Stimulated activated naive CD4-positive, alpha-beta T cell (primary cell): ENCODE results near the gene INSC.
A peak's percentile ranks its signal among the peaks of the same experiment; 100 is the strongest.

ENCODE experiments used
- DNase-seq, 6 experiments: peaks; one replicate each; lab custom pipeline; 2025; lab: John Stamatoyannopoulos, UW

Gene INSC

DNA sequence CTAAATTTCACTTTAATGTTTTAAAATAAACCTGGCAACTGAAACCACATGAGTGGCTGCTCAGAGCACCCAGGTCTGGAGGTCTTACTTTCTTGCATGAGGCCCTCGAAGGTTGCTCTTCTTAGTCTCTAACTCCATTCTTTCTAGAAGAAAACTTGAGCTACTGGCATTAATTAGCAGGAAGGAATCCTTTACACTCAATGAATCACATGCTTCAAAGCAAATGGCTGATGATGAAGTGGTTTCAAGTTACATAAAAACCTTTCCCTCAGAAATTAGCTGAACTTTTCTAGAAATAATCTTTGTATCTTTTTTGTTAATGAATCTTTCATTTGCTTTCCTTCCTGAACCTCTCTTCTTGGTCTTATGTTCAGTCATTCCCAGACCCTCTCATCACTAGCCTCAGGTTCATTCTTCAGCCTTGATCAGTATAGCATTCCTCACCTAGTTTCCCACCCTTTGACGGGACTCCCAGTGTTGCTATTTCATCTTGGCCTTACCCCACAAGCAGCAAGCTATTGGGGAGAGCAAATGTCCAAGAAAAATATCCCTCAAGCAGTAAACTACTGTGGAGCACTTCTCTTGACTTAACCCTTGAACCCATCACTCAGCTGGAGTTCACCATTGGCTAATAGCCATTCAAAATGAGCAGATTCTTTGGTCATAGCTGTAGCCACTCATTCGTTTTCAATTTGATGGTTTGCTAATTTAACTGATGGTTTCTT is 75.1 kb downstream of the INSC start:
- no peak for DNase-seq

GRCh38 chr11:15190611-15191010 is 75.9 kb downstream of the INSC start:
- DNase-seq, result no peak

GRCh38 chr11:15192005-15192556 is 77.4 kb downstream of the INSC start:
- no peak for DNase-seq

- no peak for DNase-seq
Measured at GRCh38 chr11:15194671-15195415, 80.1 kb downstream of the INSC start.

GRCh38 chr11:15195454-15196200 is 80.9 kb downstream of the INSC start:
- DNase-seq, result no peak

GRCh38 chr11:15196704-15197103 is 82.0 kb downstream of the INSC start:
- no peak for DNase-seq

- no peak for DNase-seq
Measured at GRCh38 chr11:15197696-15198095, 83.0 kb downstream of the INSC start.

DNA sequence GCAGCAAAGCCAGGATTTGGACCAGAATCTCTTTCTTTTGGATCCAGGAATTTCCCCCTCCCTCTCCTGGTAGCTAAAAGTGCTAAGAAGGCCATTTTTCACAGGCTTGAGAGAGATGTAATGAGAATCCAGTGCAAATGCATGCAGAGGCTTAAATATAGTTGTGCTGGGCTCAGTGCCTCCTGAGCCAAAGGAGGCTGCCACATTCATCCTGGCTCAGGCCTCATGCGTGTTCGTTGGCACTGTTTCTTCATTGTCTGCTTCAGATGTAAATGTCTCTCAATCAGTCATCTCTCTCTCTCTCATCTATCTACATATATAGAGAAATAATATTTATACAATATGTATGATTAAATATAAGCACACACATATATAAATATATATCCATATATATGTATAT is 83.6 kb downstream of the INSC start:
- DNase-seq, result no peak

DNA sequence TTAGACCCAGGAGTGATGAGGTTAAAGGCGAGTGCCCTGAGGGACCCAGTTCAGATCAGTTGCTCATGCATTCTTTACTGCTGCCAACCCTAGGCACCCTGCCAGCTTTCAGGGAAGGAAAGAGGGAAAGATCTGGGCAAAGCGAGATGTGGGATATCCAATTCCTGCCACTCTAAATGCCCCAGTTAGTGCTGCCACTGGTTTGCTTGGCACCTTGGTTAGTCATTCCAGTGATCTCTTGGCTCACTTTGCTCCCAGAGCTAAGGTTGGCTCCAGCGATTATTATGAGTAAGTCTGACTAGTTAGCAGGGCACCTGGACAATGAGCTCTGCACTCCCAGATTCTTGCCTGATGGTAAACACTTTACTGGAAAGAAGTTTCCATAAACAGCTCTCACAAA is 85.0 kb downstream of the INSC start:
- no peak for DNase-seq

GRCh38 chr11:15200696-15201095 is 86.0 kb downstream of the INSC start:
- no peak for DNase-seq

DNA sequence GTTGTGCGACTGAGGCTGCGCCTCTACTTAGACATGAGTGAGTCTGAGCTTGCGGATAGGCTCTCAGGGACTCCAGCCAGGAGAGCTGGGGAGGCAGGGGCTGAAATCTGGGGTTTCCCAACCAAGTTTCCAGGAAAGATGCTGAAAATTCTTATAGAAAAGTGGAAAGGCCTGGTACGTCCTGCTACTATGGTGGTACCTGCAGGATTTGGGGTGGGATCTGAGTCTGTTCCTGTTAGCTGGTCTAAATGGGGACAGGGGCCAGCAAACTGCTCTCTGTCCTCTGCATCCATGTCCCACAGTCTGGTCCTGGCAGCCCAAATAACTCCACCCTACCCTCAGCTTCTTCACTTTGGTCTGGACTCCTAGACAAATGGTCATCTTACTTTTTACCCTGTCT is 86.9 kb downstream of the INSC start:
- DNase-seq, result no peak

- DNase-seq, result no peak
Measured at GRCh38 chr11:15202626-15203025, 87.9 kb downstream of the INSC start.

DNA sequence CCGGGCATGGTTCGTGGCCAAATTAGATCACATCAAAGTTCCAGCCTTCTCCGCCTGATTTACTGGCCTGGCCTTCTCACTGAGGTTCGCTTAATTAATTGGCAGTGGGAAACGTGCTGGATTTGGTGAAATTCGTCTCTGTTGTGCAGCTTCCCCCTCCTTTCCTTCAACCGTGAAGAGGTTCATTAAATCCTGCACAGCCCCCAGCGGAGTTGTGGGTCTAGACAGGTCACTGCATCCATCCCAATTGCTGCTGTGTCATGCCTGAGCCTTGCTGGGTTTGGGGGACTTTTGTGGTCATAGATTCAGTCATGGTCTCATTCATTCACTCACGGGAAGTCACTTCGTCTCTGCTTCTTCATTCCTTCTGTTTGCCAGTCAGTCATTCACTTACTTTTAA is 90.0 kb downstream of the INSC start:
- DNase-seq, result no peak

DNA sequence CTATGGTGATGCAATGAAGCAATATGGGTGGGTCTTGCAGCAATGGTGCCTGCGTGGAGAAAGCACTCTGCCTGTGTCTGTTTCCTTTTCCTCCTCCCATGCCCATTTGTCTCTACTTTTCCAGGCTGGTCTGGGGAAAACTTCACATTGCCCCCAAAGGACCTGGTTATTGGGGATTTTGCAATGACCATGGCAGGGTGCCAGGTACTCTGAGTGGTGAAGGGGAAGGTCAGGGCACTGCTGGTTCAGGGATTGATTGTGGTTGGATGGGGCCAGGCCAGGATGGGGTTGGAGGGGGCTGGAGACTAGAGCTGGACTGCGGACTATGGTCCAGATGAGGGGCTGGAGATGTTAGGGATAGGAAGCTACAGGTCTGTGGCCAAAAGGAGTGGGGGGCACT is 92.1 kb downstream of the INSC start:
- no peak for DNase-seq

DNA sequence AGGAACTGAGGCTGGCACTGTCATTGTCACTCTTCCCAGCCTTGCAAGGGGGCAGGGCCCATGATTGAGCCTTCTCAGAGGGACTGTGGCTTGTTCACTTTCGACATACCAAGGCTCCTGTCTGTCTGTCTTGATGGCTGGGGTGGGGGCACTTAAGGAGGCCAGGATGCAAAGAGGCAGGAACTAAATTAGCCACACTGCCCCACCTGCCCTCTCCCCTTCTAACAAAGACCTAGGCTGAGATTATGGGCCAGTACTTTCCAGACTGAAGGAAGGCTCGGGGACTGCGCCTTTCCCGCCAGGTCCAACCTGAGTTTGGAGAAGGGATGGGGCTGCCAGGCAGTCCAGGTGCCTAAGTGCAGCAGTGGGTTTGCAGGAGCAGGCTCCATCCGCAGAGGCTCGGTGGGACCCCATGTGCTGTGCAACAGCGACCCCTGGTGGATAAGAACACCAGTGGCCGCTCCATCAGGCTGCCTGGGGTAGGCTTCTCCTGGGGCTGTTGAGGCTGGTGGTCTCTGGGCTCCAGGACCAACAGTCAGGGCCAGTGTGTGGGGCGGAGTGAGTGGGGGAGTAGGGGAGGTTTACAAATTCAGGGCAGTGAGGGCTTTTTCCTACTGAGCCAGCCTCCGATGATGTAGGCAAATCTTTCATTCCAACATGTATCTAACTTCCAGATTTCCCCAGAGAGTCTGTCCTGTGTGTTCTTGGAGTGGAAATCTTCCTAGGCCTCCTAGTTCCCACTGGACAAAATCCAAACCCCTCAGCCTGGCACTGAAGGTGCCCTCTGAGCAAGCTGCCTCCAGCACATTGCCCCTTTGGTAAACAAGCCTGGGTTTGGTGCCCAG is 93.9 kb downstream of the INSC start:
- DNase-seq, result peak; percentile 10 to 71 (median 56)

DNA sequence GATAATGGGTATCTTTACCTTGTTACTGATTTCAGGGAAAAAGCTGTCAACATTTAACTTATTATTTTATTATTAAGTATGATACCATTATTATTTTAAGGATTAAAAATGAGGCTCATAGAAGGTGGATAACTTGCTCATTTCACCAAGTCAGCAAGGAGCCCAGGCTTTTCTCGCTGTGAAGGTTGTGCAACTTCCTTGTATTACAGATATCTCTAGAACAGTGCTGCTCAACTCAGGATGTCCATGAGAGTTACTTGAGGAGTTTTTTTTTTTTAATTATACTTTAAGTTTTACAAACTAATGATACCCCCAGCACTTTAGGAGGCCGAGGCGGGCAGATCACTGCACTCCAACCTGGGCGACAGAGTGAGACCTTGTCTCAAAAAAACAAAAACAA is 98.2 kb downstream of the INSC start:
- DNase-seq, result no peak

DNA sequence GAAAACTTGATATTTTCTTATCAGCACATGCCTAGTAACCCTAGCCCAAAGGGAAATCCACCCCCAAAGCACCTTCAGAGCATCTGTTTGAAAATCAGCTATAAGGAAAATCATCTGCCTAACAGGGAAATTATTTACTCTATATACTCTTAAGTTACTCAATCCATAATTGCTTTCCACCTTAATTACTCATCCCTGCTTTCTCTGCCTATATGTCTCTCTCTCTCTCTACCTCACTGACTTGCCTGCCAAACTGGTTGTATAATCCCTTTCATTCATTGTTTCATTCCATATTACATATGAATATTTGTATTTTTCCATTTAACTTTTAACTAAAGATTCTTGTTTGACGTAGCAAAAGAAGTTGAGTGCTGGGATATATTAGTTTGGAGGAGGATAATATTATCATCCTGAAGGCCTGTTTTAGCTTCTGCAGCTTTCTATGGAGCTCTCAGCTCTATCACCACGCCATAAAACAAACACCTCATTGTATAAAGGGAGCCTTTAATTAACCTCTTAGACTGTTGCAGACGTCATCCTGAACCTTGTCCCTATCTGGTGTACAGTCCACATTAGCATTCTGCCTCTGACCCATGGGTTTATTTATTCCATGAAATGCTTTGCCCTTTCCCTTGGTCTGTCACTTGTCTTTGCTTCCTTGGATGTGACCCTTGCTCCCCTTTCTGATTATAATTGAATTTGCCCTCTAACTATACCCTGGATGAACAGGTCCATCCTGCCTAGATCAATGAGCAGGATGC is 98.9 kb downstream of the INSC start:
- no peak for DNase-seq

GRCh38 chr11:15215005-15215404 is 100.3 kb downstream of the INSC start:
- no peak for DNase-seq

DNA sequence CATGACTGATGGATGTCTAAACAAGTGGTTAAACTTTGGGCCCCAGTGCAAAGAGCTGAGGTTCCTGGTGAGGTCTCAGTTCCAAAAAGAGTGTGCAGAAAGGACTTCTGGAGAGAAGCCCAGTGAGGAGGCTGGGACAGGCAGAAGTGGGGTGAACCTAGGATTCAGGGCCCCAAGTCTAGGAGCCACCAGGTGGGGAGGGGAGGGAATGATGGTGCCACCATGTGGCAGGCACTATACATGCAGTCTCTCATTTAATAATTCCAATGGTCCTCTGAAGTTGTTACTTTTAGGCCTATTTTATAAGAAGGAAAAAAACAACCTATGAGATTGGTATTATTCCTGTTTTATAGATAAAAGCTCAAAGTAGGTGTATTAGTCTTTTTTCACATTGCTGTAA is 102.0 kb downstream of the INSC start:
- no peak for DNase-seq

DNA sequence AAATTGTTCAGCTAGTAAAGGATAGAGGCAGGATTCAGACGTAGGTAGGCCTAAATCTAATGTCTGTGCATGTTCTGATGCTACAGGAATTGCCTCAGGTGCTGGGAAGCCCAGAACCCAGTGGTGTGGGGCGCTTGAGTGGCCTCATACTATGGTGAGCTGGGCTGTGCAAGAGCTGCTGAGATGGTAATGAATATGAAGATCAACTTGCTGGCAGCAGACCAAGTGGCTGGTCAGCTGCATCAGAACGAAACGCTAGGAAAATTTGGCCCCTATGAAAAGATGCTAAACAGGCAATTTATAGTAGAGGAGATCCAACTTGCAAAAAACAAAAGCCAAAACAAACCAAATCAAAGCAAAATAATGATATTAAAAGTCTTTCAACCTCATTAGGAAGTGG is 102.7 kb downstream of the INSC start:
- DNase-seq, result no peak

GRCh38 chr11:15222777-15223176 is 108.1 kb downstream of the INSC start:
- no peak for DNase-seq
